ELF-1 (cell line): ENCODE measurements around the gene CACNA1I.

Source experiments
- DNase-seq: peaks from one replicate; pipeline ENCODE4 v3.0.0-alpha.2; 2016; ENCODE audit warnings: low read depth, low spot score

Gene CACNA1I

GRCh38 chr22:39648630-39648950 lies 78.0 kb downstream of the CACNA1I start:
- no peak for DNase-seq

GRCh38 chr22:39649500-39650089 lies 79.0 kb downstream of the CACNA1I start:
- no peak for DNase-seq

GRCh38 chr22:39651053-39651996 lies 80.8 kb downstream of the CACNA1I start:
- DNase-seq = peak; percentile 32

- no peak for DNase-seq
Measured at GRCh38 chr22:39652990-39653786, 82.6 kb downstream of the CACNA1I start.

GRCh38 chr22:39653787-39654077 lies 83.2 kb downstream of the CACNA1I start:
- no peak for DNase-seq

- DNase-seq = no peak
Measured at GRCh38 chr22:39654131-39654926, 83.8 kb downstream of the CACNA1I start.

- no peak for DNase-seq
Measured at GRCh38 chr22:39655004-39655579, 84.5 kb downstream of the CACNA1I start.

- DNase-seq = no peak
Measured at GRCh38 chr22:39655831-39656230, 85.3 kb downstream of the CACNA1I start.

- no peak for DNase-seq
Measured at GRCh38 chr22:39656495-39657490, 86.2 kb downstream of the CACNA1I start.

- no peak for DNase-seq
Measured at GRCh38 chr22:39658367-39658766, 87.8 kb downstream of the CACNA1I start.

GRCh38 chr22:39658806-39659463 lies 88.4 kb downstream of the CACNA1I start:
- DNase-seq = no peak

GRCh38 chr22:39661501-39661841 lies 90.9 kb downstream of the CACNA1I start:
- DNase-seq = no peak

- peak; percentile 85 for DNase-seq
Measured at GRCh38 chr22:39661842-39662685, 91.5 kb downstream of the CACNA1I start.

- no peak for DNase-seq
Measured at GRCh38 chr22:39662686-39663052, 92.1 kb downstream of the CACNA1I start.

GRCh38 chr22:39663751-39664150 lies 93.2 kb downstream of the CACNA1I start:
- DNase-seq = peak; percentile 26

- peak; percentile 76 for DNase-seq
Measured at GRCh38 chr22:39664485-39665200, 94.1 kb downstream of the CACNA1I start.

GRCh38 chr22:39665229-39665628 lies 94.7 kb downstream of the CACNA1I start:
- DNase-seq = peak; percentile 49
